GM18519 (cell line): ENCODE results near the gene GRXCR1.

ENCODE experiments used
- ATAC-seq: cut with Tn5 transposase; IDR thresholded peaks from one replicate; pipeline ENCODE4 v1.9.1; 2021; ENCODE audit warnings: mild to moderate bottlenecking, moderate library complexity; ENCODE audit not compliant: unreplicated experiment, low FRiP score

Gene GRXCR1

DNA sequence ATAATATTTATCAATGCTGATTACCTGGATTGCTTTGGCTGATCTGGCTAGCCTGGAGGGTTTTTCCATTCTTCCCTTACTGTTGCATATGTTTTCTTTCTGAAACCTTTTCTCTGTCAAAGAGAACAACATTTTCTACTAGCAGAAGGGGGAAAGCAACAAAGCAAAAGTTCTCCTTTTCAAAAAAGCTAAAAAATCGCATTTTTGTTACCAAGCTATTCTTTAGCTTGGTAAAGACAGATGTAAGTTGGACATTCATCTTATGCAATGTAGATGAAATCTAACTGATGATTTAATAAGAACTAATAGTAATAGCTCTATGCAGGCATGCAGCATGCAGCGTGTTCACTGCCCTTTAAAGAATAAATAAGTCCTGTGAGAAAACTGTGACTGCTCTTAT is at the start of gene GRXCR1:
Gene GRXCR1, plus strand, starts transcription at position 301 of the 400 bp plus-strand sequence. CDS start 554 bp downstream, outside the sequence.
- ATAC-seq: no peak

GRCh38 chr4:42843694-42844093 is 48.8 kb upstream of the GRXCR1 start:
- no peak for ATAC-seq

- no peak for ATAC-seq
Observed at GRCh38 chr4:42844422-42845070, 48.0 kb upstream of the GRXCR1 start.

- ATAC-seq: no peak
Observed at GRCh38 chr4:42845586-42845985, 46.9 kb upstream of the GRXCR1 start.

- no peak for ATAC-seq
Observed at GRCh38 chr4:42855779-42856178, 36.7 kb upstream of the GRXCR1 start.

- ATAC-seq: peak; percentile 57
Observed at GRCh38 chr4:42865572-42866189, 26.8 kb upstream of the GRXCR1 start.

DNA sequence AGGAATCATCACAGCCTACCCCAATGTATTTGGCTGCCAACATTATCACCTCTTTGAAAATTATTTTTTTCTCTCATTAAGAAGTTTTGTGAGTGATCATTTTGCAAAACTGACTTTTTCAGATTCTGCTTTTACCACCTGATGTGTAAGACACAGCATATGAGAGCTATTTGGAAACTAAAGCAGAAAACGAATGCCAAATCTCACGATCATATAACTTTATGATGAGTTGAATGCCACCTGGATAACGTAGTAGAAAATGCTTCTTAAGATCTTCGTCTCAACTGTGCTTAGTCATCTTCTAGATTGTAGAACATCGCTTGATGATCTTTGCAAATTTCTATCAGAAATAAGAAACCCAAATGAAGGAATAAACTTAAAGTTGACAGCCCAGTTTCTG is 21.3 kb upstream of the GRXCR1 start:
- ATAC-seq: no peak

GRCh38 chr4:42871671-42872290 is 20.7 kb upstream of the GRXCR1 start:
- no peak for ATAC-seq

DNA sequence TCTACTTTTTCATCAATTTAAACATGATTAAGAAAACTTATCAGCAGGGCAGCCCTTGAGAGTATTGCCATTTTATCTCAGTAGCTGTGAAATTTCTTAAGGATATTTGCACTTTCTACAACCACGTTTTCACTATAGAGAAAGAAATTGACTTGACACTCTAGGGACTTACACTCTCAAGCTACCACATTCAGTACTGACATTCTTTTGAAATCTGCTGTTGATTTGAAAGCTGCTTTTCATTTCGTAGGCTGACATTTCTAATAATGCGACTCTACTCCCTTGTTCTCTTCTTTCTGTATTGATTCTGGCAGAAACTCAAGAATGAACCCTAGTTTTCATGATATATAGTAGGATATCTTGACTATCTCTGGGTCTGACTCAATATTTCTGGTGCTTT is 13.7 kb upstream of the GRXCR1 start:
- no peak for ATAC-seq

- ATAC-seq: no peak
Observed at GRCh38 chr4:42881253-42881652, 11.3 kb upstream of the GRXCR1 start.

GRCh38 chr4:42891644-42892043 is 869 bp upstream of the GRXCR1 start:
- no peak for ATAC-seq

GRCh38 chr4:42895452-42895851 is 2.9 kb downstream of the GRXCR1 start:
- ATAC-seq: no peak

- no peak for ATAC-seq
Observed at GRCh38 chr4:42904986-42905385, 12.5 kb downstream of the GRXCR1 start.

GRCh38 chr4:42905591-42905990 is 13.1 kb downstream of the GRXCR1 start:
- no peak for ATAC-seq

GRCh38 chr4:42906341-42906740 is 13.8 kb downstream of the GRXCR1 start:
- no peak for ATAC-seq

DNA sequence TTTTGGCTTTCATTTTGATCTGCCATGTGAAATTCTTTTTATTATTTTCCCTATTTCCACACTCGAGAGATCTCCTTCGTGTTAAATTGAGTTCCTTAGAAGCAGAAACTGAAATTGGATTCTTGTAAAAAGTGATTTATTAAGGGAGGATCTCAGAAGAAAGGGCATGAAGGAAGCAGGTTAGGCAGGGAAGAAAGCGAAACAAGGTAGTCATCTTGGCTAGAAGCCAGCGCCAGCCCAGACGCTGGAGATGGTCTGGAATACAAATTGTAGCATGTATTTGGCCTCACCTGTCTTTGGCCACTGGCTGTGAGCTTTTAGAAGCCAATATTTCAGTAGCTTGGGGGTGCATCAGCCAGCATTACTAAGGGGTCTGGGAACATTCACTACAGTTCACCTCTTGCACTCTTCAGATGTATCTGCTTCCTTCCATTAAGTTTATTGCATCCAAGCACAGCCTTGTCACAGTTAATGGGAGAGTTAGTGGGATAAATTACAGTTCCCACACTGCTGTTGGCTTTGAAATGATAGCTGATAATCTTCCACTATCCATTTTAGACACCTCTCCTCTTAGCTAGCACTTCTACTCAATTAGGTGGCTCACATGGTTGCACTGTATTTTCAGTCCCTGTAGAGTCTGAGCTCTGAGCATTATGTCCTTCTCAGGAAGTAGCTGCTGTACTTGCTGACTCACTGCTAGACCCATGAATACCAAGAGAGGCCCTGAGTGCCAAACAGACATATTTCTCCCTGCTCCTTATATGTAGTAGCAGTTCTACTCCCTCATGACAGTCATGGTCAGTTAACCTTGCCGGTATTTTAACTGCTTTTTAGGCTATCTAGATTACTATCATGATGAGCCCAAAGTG is 14.6 kb downstream of the GRXCR1 start:
- ATAC-seq: no peak

DNA sequence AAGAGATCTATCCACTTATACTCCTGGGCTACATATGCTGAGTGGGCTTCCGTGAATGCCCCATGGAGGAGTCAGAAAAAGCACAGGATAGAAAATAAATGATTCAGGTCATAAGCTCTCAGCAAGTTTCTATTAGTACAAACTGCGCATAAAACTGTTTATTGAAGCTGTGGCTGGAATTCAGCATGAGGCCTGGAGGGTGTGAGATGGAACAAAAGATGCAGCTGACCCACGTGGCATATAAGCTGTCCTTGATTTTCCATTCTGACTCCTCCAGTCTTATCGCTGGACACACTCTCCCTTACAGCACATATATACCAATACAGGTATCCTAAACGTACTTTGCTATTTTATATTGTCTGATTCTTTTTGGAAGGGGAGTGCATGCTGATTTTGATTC is 17.9 kb downstream of the GRXCR1 start:
- ATAC-seq: no peak

DNA sequence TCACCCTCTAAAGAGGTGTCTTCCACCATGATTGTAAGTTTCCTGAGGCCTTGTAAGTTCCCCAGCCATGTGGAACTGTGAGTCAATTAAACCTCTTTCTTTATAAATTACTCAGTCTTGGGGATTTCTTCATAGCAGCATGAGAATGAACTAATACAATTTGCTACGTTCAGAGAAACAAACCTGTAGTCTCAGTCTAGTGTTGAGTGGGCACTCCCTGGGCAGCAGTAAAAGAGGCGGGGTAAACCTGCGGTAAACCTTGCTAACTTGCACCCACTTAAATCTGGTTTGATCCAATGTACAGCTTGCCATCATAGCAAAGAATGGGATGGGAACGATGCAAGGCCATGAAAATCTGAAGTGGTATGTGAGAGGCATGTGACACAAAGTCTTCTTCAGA is 22.4 kb downstream of the GRXCR1 start:
- ATAC-seq: no peak

DNA sequence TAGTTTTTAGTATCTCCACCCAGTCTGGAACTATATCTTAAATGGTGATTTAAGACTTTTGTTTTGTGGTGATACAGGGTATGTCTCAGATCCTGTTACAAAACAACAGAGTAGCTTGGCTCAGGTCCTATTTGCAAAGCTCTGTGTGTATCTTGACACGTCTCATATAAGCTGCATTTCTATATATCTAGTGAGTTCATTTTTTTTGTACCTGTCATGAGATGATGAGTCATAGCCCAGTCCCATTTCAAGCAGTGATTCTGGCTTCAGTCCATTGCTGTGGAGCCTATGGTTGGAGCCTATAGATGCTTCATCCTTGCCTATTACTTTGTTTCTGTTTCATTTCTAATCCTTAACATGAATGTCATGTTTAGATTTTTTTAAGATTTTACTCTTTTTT is 23.0 kb downstream of the GRXCR1 start:
- ATAC-seq: no peak

DNA sequence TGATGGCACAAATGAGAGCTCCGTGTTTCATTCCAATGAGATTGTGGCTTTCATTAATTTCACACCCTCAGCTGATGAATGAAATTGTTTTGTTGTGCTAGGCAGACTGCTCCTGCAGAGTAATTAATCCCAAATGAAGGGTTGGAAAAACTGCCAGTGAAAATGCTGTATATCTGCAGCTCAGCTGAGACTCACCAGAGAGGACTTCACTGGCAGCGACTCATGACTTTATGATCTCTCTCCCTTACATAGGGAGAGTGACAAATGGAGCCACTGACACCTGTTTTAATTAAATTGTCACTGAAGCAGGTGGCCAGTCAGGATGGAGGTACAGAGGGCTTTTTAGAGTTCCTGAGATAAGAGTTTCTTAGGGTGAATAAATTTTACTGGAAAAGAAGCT is 24.8 kb downstream of the GRXCR1 start:
- no peak for ATAC-seq

DNA sequence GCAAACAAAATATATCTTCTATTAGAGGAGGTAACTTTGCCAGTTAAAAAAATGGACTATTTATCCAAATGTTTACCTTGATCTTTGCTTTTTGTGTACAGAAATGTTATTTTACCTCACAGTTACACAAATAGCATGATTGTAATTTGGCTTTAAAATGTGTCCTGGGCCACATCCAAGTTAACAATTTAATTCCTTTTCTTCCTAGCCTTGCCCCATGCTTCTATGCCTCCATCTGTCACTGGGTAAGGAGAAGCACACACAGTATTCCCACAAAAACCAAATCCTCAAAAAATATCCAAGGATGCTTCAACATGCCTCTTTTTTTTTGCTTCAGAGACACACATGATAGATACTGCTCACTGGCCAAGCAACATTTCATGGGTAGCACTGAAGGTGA is 30.9 kb downstream of the GRXCR1 start:
- ATAC-seq: no peak
